ENCODE measurements around the gene ACSBG1.

GRCh38 chr15:78241017-78241416 lies 6.7 kb upstream of the ACSBG1 start:
- TF ChIP-seq EZH2 (IDR thresholded peaks at IDR 0.05; ENCODE audit: insufficient read depth, poor library complexity, severe bottlenecking) (no peak), EZH2phosphoT487 (IDR thresholded peaks at IDR 0.05; ENCODE audit: insufficient read depth, low read depth) (no peak)

Data from GM23248 (cell line).